Fibroblast of villous mesenchyme (primary cell): ENCODE data around the gene PROZ. TPM values are rescaled to one million over a fixed set of nuclear protein-coding genes. Genes with fewer than 3 reads are reported as not detected.
"Not testable (repeated sequence)": the region's sequence is repeated elsewhere in the genome, so short reads cannot be mapped to it uniquely, and the experiment has no call there.

Experiments
- DNase-seq: peaks from one replicate; pipeline ENCODE4 v3.0.0-alpha.2; 2010; ENCODE audit warnings: low read depth
- H3K4me3 ChIP-seq: 2 replicates; pipeline ENCODE4 v1.5.1; 2011; ENCODE audit warnings: low read depth, mild to moderate bottlenecking, low read length
- CTCF ChIP-seq: IDR thresholded peaks from 2 replicates; pipeline ENCODE4 v1.5.1; 2012; ENCODE audit warnings: low read depth, mild to moderate bottlenecking, low read length; ENCODE audit not compliant: insufficient read depth
- total RNA-seq: library from RNA; depleted of rRNA; stranded (reverse); fragments of >200 nt; gene quantifications from 2 replicates; pipeline ENCODE4 v1.2.3, GENCODE V29; 2012

The PROZ gene
- total RNA-seq, 1 donor: under 0.01 TPM

- TF ChIP-seq CTCF: no peak
- no peak for DNase-seq
- no peak overlapping the region for H3K4me3 ChIP-seq
Measured at GRCh38 chr13:113160983-113161382, 2.5 kb downstream of the PROZ start.

- no peak for DNase-seq
- no peak overlapping the region for H3K4me3 ChIP-seq
- no peak for TF ChIP-seq CTCF
Measured at GRCh38 chr13:113161433-113161832, 3.0 kb downstream of the PROZ start.

GRCh38 chr13:113161975-113162374 is 3.5 kb downstream of the PROZ start:
- not testable (repeated sequence) for DNase-seq, H3K4me3 ChIP-seq

GRCh38 chr13:113162783-113163685 is 4.6 kb downstream of the PROZ start:
- DNase-seq: no peak
- no peak for TF ChIP-seq CTCF
- no peak overlapping the region for H3K4me3 ChIP-seq

GRCh38 chr13:113164492-113164891 is 6.0 kb downstream of the PROZ start:
- no peak for TF ChIP-seq CTCF
- no peak for DNase-seq
- no peak overlapping the region for H3K4me3 ChIP-seq

GRCh38 chr13:113166266-113166665 is 7.8 kb downstream of the PROZ start:
- no peak for DNase-seq
- no peak overlapping the region for H3K4me3 ChIP-seq
- no peak for TF ChIP-seq CTCF

- no peak overlapping the region for H3K4me3 ChIP-seq
- no peak for TF ChIP-seq CTCF
- DNase-seq: no peak
Measured at GRCh38 chr13:113166681-113167080, 8.2 kb downstream of the PROZ start.
